ENCODE results near the gene ELMO1.

ELMO1 gene

DNA sequence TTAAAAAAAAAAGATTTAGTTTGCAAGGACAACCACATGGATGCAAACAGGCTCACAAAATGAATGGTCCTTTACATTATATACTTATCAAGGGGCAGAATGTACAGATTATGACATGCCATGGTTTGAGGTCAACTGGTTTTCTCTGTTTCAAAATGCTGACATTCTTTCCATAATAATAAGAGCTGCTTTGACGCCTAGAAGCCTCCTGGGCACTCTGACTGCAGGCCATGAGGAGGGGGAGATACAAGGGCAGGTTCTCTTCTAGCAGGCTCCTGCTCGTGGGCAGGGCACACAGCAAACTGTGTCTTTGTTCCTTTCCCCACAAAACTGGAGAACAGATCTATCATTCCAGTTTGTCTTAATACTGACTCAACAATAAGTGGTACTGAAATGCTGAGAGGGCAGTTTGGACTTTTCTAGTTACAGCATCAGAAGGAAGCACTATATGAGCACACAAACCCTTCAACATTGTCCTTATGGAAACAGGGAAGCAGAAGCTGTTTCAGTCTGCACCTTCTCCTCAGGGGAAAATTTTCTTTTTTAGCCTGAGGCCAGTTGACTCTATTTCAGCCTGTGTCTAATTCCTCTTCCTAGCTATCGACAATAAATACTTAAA, 409.4 kb downstream of the ELMO1 start:
- no peak for DNase-seq

DNA sequence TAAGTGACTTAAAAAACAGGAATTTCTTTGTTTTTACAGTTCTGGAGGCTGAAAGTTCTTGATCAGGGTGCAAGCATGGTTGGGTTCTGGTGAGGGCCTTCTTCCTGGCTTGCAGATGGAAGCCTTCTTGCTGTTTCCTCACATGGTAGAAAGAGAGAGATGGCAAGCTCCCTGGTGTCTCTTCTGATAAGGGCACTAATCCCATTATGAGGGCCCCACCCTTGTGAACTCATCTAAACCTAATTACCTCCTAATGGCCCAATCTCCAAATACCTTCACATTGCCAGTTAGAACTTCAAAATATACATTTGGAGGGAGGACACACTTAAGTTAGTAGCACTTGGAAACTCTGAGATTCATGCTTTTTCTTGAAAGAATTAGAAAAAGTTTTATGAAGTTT, 410.0 kb downstream of the ELMO1 start:
- DNase-seq = no peak

DNA sequence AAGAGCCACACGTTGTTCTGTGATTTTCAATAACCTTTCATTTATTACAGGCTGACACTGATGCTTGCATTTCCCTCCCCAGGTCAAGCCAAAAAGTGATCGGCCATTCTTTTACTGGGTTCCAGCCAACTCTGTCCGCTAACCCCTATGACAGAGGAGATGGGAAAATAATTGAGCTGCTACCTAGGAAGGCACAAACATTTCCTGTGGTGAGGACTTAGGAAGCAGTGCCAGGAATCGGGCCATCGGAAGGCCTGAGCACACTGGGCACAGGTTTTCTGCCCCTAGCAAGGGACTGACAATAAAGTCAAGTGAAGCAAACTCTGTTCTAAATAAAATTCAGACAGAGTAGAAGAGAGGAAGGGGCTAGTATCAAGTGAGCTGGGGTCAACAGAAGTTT, 411.4 kb downstream of the ELMO1 start:
- DNase-seq = no peak

DNA sequence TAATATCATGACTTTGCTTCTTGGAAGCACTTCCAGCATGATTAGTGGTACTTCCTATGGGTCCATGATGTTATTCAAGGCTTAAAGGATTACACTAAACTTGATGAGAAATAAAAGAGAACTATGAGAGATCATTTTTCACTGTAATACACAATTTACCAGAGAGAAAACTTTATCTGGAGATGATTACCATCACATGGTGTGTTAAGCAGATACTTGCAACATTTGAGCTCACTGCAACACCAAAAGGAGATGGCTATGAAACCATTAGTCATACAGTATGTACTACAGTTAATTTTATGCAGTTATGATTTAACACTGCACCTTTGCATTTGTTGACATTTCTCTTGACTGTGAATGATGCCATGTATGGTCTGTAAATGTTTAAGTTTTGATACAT, 413.0 kb downstream of the ELMO1 start:
- DNase-seq = no peak

DNA sequence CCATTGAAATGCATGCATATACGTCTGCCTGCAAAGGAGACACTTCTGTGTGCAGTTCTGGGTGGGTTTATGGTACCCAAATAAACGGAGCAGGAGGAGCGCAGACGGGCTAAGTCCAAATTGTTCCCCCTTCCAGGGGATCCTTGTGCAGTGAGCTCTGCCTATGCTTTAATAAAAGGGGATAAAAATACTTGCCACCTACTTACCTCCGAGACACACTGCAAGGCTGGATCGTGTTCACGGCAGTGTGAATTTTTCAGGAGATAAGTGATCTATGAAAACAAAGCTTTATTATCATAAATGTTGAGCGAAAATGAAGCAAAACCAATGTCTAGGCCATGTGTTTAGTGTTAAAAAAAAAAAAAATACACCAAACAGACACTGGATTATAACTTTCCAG, 415.5 kb downstream of the ELMO1 start:
- DNase-seq = no peak

DNA sequence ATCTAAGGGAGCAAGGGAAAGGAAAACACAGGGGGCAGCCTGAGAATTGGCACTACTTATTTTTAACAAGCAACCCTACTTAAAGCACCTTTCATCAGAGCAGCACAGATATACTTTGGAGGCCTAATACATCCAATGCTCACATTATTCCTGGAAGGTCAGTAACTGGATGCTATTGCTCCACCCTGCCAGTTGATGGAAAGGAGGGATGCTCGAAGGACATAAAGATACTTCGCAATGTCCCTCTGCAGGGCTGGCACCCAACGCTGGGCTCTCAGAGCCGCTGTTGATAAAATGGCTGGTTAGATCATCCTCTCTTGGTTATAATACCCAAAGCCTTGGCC, 416.4 kb downstream of the ELMO1 start:
- no peak for DNase-seq

DNA sequence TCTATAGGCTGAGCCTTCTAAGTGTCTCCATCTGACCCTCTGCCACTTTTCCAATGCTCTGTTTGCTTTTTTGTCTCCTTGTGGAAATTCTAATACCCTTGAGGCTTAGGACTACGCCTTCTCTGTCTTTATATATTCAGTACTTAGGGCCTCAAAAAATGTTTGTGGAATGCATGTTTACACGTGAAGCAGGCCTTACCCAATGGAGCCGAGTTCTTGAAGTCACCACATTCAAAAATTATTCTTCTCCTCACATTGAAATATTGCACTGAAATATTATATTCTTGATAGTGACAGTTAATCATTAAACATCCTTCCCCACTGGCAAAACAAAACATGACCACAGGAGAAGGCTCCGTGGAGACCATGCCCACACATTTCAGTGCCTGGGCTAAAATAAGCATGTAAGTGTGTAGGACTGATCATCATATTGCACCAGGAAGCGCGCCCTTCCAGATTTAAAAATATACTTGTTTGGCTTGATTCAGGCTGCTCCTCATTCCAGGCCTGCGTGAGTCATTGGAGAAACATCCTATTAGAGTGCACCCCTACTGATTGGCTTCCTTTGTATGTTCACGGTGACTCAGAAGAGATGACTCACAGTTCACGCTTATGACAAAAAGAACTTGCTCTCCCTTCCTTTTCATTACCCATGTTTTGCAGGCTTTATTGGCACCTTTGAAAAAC, 416.9 kb downstream of the ELMO1 start:
- DNase-seq = no peak

DNA sequence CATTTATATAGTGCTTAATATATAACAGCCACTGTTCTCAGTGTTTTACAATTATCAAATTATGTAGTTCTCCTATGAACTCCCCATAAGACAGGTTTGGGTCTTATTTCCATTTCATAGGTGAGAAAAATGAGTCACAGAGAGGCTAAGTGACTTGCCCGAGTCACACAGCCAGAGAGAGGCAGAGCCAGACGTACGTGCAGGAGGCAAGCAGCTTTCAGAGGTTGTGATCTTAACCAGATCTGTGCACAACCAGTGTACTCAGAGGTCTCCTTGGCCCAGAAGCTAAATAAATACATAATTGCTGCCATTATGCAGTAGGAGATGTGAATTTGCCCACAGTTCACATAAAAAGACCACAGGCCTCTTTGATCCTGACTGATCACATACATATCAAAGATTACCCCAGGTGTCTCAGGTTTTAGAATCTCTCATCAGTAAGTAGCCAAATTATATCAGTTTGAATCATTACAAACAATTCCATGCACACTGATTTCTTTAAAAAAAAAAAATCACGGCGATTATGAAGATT, 419.7 kb downstream of the ELMO1 start:
- no peak for DNase-seq

DNA sequence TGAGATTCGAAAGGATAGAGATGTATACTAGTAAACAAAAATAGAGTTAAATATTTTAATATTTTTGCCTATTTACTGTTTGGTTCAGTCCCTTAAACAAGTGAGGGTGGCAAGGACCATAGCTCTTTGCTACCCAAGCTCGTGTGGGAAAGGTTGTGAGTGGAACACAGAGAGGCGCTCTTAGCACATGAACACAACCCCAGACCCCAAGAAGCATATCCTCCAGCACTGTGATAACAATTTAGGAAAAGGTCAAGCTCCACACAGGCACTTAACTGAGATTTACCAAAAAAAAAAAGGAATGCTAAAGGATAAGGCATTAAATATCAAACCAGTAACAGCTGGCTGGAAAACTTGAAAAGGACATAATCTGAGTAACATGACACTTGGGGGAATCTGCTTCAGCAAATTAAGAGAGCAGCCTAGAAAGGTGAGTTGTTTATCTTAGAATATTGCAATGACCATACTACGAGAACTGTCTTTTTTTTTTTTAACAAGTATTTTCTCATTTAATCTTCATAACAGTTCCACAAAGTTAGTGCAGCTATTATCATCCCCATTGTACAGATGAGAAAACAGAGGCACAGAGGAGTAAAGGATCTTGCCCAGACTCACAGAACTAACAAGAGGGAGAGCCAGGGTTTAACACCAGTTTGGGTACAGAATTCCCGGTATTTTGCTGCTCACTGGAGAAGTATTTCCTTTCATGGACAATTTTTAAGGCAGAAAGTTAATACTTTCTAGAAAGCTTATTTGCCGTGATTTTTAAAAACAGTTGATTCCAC, 420.9 kb downstream of the ELMO1 start:
- DNase-seq = no peak

DNA sequence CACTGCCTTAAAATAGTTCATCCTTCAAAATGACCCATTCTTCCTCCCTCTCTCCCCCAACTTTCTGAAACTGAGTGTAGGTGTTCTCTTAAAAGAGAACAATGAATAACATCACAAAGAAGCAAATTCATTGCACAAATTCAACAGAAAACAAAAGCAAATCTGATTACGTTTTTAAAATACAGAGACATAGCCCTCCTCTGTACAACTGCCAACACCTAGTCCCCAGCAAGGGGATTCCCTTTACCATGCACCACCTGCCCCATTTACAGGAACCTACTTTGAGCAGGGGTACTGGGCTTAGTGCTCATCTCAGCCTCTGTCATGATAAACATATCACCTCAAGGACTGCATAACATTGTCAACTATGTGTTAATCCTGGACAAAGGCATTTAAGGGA, 421.6 kb downstream of the ELMO1 start:
- no peak for DNase-seq

DNA sequence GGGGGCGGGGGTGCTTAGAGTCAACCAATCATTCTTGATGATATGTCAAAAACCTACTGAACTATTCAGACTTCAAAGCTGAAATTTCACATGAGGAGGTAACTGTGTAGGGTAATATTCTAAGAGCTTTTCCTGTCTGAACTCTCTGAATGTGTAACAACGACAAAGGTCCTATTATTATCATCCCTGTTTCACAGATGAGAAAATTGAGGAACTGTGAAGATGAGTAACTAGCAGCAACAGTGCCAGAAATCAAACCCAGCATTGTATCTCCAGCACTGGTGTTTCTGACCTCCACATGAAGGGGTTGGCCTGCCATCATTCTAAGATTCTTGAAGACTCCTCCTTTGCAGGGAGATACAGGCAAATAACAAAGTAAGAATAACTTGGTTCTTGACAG, 429.7 kb downstream of the ELMO1 start:
- no peak for DNase-seq

DNA sequence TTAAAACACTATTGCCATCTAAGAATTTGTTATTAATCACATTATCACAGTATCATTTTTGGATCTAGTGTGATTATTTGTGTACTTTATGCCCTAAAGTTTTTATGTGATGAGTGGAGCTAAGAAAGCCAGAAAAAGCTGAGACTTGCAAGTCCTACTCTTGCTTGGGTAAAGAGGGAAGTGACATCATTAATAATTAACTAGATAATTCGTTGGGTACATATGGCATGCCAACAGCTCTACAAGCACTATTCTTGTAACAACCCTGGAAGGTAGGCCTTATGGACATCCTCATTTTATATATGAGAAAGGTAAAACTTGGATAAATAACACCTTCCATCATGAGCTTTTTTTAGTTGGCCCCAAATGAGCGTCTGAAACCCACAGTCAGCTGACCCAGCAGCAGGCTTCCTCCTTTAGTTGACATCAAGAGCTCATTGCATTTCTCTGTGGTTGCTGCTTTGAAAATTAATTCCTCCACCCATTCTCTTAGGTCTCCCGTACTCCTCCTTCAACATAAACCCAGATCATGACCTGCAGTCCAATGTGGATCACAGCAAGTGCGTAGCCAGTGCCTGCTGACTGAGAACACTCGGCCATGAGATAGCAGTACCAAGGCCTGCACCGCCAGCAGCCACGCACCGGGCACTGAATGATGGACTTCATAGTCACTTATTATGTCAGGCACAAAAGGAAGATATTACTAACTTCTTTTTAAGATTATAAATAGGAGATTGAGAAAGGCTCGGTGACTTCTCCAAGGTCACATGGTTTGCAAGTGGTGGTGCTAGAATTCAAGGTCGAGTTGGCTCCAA, 432.4 kb downstream of the ELMO1 start:
- no peak for DNase-seq

DNA sequence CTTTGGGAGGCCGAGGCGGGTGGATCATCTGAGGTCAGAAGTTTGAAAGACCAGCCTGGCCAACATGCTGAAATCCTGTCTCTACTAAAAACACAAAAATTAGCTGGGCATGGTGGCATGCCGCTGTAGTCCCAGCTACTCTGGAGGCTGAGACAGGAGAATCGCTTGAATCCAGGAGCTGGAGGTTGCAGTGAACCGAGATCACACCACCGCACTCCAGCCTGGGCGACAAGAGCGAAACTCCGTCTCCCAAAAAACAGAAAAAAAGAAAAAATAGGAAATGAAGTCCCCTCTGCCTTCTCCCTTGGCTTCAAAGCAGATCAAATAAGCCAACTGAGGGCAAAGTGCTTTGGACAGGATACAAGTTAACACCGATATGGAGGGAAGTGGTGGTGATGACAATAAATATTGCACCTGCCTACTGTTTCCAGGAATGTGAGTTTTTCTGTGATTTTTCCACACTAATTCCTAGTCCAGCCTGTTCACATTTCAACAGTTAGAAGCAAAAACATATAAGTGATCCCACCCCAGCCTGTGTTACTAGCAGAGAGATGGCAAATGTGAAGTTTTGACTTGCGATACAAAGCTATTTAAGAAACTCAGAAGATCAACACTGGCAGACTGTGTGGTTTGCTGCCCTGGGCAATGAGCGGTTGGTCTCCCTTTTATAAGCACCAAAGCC, 433.2 kb downstream of the ELMO1 start:
- no peak for DNase-seq

DNA sequence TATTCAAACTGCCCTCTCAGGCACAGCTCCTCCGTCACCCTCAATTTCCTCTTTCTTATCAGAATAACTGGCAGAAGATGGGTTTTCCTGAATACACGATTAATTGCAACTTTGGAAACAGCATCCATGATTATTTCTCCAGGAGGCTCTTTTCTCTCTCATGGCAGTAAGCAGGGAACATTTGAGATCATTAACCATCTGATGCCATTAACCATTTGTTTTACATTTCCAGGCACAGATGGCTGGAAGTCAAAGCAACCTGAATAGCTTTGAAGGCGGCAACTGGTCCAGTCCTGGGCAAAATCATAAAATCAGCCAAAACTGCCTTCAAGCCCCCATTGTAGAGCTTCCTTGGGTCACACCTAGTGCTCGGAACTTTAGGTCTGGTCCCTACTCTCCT, 434.9 kb downstream of the ELMO1 start:
- no peak for DNase-seq

DNA sequence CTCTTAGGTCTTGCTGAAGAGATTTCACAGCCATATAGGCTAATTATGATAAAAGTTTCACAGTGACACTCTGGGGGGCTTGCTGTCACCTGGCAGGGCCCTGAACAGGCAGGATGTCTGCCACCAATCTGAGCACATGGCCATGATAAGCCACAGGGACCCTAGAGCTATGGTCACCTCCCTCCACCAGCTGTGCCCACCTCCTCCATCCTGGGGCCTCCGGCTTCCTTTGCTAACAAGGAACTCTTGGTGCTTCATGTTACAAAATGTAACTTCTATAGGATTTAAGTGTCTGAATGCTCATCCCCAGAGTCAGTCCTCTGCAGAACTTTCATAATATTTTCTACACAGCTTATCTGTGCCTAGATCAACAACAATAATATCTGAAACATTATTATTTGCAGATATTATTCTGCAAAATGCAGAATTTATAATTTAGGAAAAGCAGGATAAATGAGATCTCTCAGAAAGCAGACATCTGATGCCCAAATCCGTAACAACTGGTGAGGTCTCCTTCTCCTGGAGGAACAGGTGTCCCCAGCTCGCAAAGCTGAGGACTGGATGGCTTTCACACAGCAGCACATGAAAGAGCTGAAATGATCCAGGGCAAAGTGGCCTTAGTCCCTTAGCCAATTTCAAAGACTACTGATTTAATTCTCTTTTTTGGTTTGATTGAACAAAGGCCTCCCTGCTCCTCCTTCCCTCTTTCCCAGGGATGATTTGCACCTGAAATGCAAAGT, 437.3 kb downstream of the ELMO1 start:
- DNase-seq = no peak

DNA sequence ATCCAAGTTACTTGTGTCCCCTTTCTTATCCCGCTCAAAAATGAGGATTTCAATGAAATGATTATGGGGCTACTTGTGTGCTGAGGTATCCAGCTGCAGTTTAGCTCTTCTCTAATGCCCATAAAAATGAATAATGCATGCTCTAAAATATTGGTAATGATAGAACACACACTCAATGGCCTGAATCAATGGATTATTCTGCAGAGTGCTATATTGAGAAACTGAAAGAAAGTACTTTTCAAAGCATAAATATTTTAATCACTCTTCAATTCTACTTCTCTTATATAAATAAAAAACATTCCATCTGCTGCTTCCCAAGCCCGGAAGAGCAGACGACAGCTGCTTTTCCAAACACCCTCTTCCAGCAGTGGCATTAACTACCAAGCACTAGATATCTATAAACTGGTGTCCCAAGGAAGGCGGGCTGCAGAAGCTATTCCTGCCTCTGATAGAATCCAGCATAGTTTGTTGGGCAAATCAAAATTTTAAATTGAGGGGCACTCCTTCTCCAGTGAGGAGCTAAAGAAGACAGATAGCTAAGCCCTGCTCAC, 439.5 kb downstream of the ELMO1 start:
- DNase-seq = no peak

DNA sequence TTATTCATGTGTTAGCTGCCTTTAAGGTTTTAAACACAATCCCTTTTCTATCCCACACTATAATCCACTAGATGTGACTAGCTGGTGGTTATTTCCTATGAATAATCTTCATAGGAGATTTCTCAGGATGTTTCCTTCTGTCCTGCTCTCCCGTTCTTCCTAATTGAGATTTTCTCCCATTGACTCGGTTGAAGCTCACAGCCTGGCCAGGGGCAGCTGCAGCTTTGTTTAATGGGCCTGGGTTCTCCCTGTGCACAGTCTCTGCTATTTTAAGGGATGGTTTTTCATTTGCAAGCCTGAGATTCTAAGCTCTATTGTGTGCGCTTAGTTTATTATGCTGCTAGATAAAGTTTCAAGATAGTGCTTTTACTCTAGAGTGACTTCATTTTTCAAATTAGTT, 441.0 kb downstream of the ELMO1 start:
- no peak for DNase-seq

DNA sequence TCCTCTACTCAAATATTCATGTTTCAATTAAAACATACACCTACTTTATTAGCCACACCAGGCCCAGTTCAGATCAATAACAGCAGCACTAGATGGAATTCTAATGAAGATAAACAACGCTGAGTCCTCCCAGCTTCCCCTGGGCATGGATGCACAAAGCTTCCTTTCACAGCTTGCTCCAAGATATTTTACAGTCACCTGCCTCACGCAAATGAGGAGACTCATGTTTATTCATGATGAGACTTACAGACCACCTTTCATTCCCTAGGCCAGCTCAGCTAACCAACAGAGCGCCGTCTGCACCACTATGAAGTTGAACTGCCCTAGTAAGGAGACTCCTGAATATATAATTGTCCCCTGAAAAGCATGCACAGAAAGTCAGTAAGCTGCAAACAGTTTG, 441.4 kb downstream of the ELMO1 start:
- DNase-seq = no peak

DNA sequence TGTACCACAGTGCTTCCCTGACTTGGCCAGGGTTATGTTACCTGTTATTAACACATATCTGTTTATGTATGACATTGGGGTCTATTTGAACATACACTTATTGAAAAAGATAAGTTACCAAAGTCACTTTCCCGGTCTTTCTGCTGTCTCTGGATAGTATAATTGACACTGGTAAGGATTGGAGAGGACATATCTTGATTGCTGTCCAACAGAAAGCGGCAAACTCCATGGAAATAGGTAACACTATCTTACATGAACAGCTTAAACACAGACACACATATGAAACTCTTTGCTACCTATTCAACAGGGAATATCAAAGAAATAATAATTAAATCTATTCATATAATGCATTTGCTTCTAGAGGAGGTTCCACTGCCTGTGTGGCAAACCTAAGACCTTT, 441.9 kb downstream of the ELMO1 start:
- no peak for DNase-seq

DNA sequence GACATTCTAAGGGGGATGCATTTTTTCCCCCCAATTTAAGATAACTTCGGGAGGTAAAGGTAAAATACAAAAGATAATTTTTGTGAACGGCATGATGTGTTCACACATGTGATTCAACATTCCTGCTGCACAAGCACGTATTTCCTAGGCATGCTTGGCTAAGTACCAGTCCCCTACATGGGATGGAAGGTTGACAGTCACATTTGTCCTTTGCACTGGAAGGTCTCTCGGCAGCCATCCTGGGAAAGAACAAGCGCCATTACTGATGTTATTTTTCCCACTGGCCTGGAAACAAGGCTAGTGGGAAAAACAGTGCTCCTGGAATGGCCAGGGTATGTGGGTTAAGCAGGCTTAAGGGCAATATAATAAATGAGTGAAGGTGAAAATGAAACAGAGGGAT, 448.2 kb downstream of the ELMO1 start:
- no peak for DNase-seq

Data from T-helper 9 cell (primary cell).